Brain microvascular endothelial cell (primary cell): ENCODE measurements around the gene MAD1L1.

Experiments used
- DNase-seq: peaks from one replicate; pipeline ENCODE4 v3.0.0-alpha.2; 2020
- H3K27ac ChIP-seq: fragments of 250-450 bp; sonication (Bioruptor Pico); 2 replicates; pipeline ENCODE4 v1.5.1; 2020; ENCODE audit warnings: mild to moderate bottlenecking, moderate library complexity
- H3K27me3 ChIP-seq: fragments of 250-450 bp; sonication (Bioruptor Pico); replicated peaks from 2 replicates; pipeline ENCODE4 v1.5.1; 2020; ENCODE audit warnings: mild to moderate bottlenecking
- H3K36me3 ChIP-seq: fragments of 250-450 bp; sonication (Bioruptor Pico); replicated peaks from 2 replicates; pipeline ENCODE4 v1.5.1; 2020; ENCODE audit warnings: mild to moderate bottlenecking
- H3K4me3 ChIP-seq: 2 replicates; pipeline ENCODE4 v1.5.1; 2011; ENCODE audit warnings: low read depth, mild to moderate bottlenecking, control low read depth, low read length, moderate library complexity
- CTCF ChIP-seq: IDR thresholded peaks from 2 replicates; pipeline ENCODE4 v1.5.1; 2011; ENCODE audit warnings: low read depth, mild to moderate bottlenecking, moderate library complexity, low read length, control low read depth, inconsistent platforms; ENCODE audit errors: missing control alignments
- in situ Hi-C: cut with HindIII; loops from 2 replicates; pipeline ENCODE4 v1.10.0; 2017; ENCODE audit warnings: low sequenced_read_pairs, low pct_ligation_motif_present

MAD1L1 gene

GRCh38 chr7:1856888-1857441 lies 375.8 kb downstream of the MAD1L1 start:
- in situ Hi-C loops, result no loop called here
- Histone ChIP-seq H3K27ac (no peak overlapping the region), H3K36me3 (no peaks in the 10 kb centered on the region), H3K4me3 (no peak overlapping the region), H3K27me3 (no peaks in the 10 kb centered on the region)
- TF ChIP-seq CTCF, result no peak
- no peak for DNase-seq

- Histone ChIP-seq H3K27ac (no peak overlapping the region), H3K36me3 (no peaks in the 10 kb centered on the region), H3K4me3 (no peak overlapping the region), H3K27me3 (no peaks in the 10 kb centered on the region)
- in situ Hi-C loops, result no loop called here
- TF ChIP-seq CTCF, result no peak
- DNase-seq, result no peak
These were observed 376.4 kb downstream of the MAD1L1 start for GRCh38 chr7:1856161-1856887.

- H3K27ac ChIP-seq, result no peak overlapping the region
- no peak for TF ChIP-seq CTCF
- H3K4me3 ChIP-seq, result no peak overlapping the region
- in situ Hi-C loops, result no loop called here
- no peaks in the 10 kb centered on the region for H3K27me3 ChIP-seq
- H3K36me3 ChIP-seq, result no peaks in the 10 kb centered on the region
- no peak for DNase-seq
These were observed 377.0 kb downstream of the MAD1L1 start for GRCh38 chr7:1855725-1856160.

- DNase-seq, result no peak
These were observed 377.6 kb downstream of the MAD1L1 start for GRCh38 chr7:1854866-1855724.

More at GRCh38 chr7:1854866-1855724, 377.6 kb downstream of the MAD1L1 start:
- Histone ChIP-seq H3K27ac (no peak overlapping the region), H3K36me3 (no peaks in the 10 kb centered on the region), H3K27me3 (no peaks in the 10 kb centered on the region), H3K4me3 (no peak overlapping the region)
- no peak for TF ChIP-seq CTCF
- in situ Hi-C loops, result no loop called here
